Endothelial cell of umbilical vein (primary cell): Measurements from ENCODE around the gene GTF3C1. TPM values are rescaled to one million over a fixed set of nuclear protein-coding genes. Genes with fewer than 3 reads are reported as not detected.

ENCODE experiments used
- BruUV-seq: library from RNA; stranded (reverse); fragments of 400-500 nt; replicated peaks from 2 replicates; lab custom pipeline; 2021; lab: Mats Ljungman, UMichigan
- CTCF ChIA-PET: fragments of 300-600, 350-600 bp; sonication (Branson Sonifier 250); formaldehyde crosslinking; loops from one replicate; lab custom pipeline; 2021; ENCODE audit warnings: antibody characterized with exemption, inconsistent platforms; lab: Charles Lee
- POLR2A ChIA-PET: fragments of 300-600, 350-600 bp; sonication (Branson Sonifier 250); formaldehyde crosslinking; loops from one replicate; lab custom pipeline; 2021; ENCODE audit warnings: antibody characterized with exemption, inconsistent platforms; lab: Charles Lee
- DNase-seq: peaks from one replicate; pipeline ENCODE4 v3.0.0-alpha.2; 2011; ENCODE audit warnings: low read depth, low spot score
- FAIRE-seq: peaks from 2 replicates; lab custom pipeline; 2011; peaks lifted over from hg19 to GRCh38; lab: Jason Lieb, UNC
- H2AFZ ChIP-seq: 2 replicates; pipeline ENCODE4 v1.6.0; 2012; ENCODE audit warnings: low read depth, low read length, control low read depth, inconsistent platforms
- H3K27ac ChIP-seq: 2 replicates; pipeline ENCODE4 v1.5.1; 2011; ENCODE audit warnings: low read depth, mild to moderate bottlenecking, control low read depth, low read length, moderate library complexity; ENCODE audit not compliant: insufficient read depth
- H3K27me3 ChIP-seq, 2 experiments: 2 replicates each; pipeline versions ENCODE4 v1.6.0 to v1.6.1; 2011; ENCODE audit warnings: low read length in 2 of 2, mixed read lengths in 1 of 2; ENCODE audit not compliant: control insufficient read depth in 2 of 2, insufficient read depth in 2 of 2
- H3K36me3 ChIP-seq, 2 experiments: 2 replicates in 1 of 2; 3 replicates in 1 of 2; pipeline ENCODE4 v1.5.1; 2011; ENCODE audit warnings: low read length in 2 of 2, mild to moderate bottlenecking in 1 of 2, moderate library complexity in 1 of 2; ENCODE audit not compliant: control insufficient read depth in 2 of 2, insufficient read depth in 2 of 2; ENCODE audit errors: extremely low read depth in 1 of 2
- H3K4me1 ChIP-seq: 3 replicates; pipeline ENCODE4 v1.5.1; 2011; ENCODE audit warnings: mild to moderate bottlenecking, low read length; ENCODE audit not compliant: control insufficient read depth, insufficient read depth; ENCODE audit errors: extremely low read depth
- H3K4me2 ChIP-seq: 2 replicates; pipeline ENCODE4 v1.6.1; 2011; ENCODE audit warnings: low read length, control low read depth, mixed read lengths; ENCODE audit not compliant: insufficient read depth
- H3K4me3 ChIP-seq, 3 experiments: fragments of 200-600 bp in 1 of 3; sonication (generic), shearing (Covaris generic) in 1 of 3; replicated peaks in 1 of 3; 2 replicates each; pipeline ENCODE4 v1.5.1; 2011 to 2016; ENCODE audit warnings: control low read depth in 3 of 3, low read length in 3 of 3, mild to moderate bottlenecking in 2 of 3, inconsistent platforms in 1 of 3, low read depth in 1 of 3, moderate library complexity in 1 of 3; ENCODE audit not compliant: insufficient read depth in 1 of 3
- H3K79me2 ChIP-seq: 2 replicates; pipeline ENCODE4 v1.6.0; 2012; ENCODE audit warnings: low read length, inconsistent platforms; ENCODE audit not compliant: control insufficient read depth, insufficient read depth
- H3K9ac ChIP-seq: replicated peaks from 2 replicates; pipeline ENCODE3; 2011; ENCODE audit warnings: low read length, control low read depth; ENCODE audit not compliant: insufficient read depth; ENCODE audit errors: extremely low read depth
- H3K9me1 ChIP-seq: replicated peaks from 3 replicates; pipeline ENCODE4 v1.6.0; 2011; ENCODE audit warnings: mild to moderate bottlenecking, low read length; ENCODE audit not compliant: control insufficient read depth, insufficient read depth; ENCODE audit errors: extremely low read depth
- H3K9me3 ChIP-seq: replicated peaks from 2 replicates; pipeline ENCODE4 v1.5.1; 2012; ENCODE audit warnings: low read length, inconsistent platforms; ENCODE audit not compliant: control insufficient read depth, insufficient read depth
- H4K20me1 ChIP-seq: replicated peaks from 2 replicates; pipeline ENCODE3; 2011; ENCODE audit warnings: mild to moderate bottlenecking, low read length; ENCODE audit not compliant: control insufficient read depth, insufficient read depth; ENCODE audit errors: extremely low read depth
- EZH2 ChIP-seq: IDR thresholded peaks from 2 replicates; pipeline ENCODE4 v1.6.1; 2012; ENCODE audit warnings: borderline replicate concordance, low read depth, mild to moderate bottlenecking, moderate library complexity, low read length, inconsistent platforms; ENCODE audit not compliant: severe bottlenecking
- FOS ChIP-seq: IDR thresholded peaks from 2 replicates; pipeline ENCODE4 v1.6.1; 2011; ENCODE audit warnings: mild to moderate bottlenecking, low read length, moderate library complexity, borderline replicate concordance; ENCODE audit not compliant: insufficient read depth
- GATA2 ChIP-seq: IDR thresholded peaks from 2 replicates; pipeline ENCODE4 v1.7.0; 2011; ENCODE audit warnings: low read depth, mild to moderate bottlenecking, moderate library complexity, mixed read lengths, low read length; ENCODE audit not compliant: insufficient read length, insufficient read depth
- JUN ChIP-seq: IDR thresholded peaks from 2 replicates; pipeline ENCODE4 v1.6.1; 2011; ENCODE audit warnings: borderline replicate concordance, low read depth; ENCODE audit not compliant: insufficient read length, insufficient read depth
- MYC ChIP-seq: IDR thresholded peaks from one replicate; pipeline ENCODE4 v1.6.1; 2011; ENCODE audit warnings: mild to moderate bottlenecking, low read depth, low read length
- POLR2A ChIP-seq: IDR thresholded peaks from 2 replicates; pipeline ENCODE4 v1.6.1; 2012; ENCODE audit warnings: low read depth, mild to moderate bottlenecking, control low read depth, low read length
- POLR2AphosphoS5 ChIP-seq: IDR thresholded peaks from 2 replicates; pipeline ENCODE4 v1.6.1; 2012; ENCODE audit warnings: low read depth, mild to moderate bottlenecking, control low read depth, low read length, moderate library complexity; ENCODE audit not compliant: insufficient read depth
- dilution Hi-C: fragments of 300-500 bp; cut with MboI; formaldehyde crosslinking; loops from one replicate; pipeline ENCODE4 v1.15.0; 2019; ENCODE audit warnings: low sequenced_read_pairs; ENCODE audit not compliant: extremely low pct_ligation_motif_present
- intact Hi-C: fragments of 100-400 bp; cut with micrococcal nuclease; formaldehyde crosslinking; loops from one replicate; pipeline ENCODE4 v1.10.0; 2022
- polyA plus RNA-seq, 4 experiments: library from polyadenylated mRNA; depleted of rRNA in 3 of 4; stranded (reverse) in 3 of 4; unstranded in 1 of 4; fragments of >200 nt; gene quantifications; 2 replicates each; pipeline versions ENCODE4 v1.2.1 to v1.2.3, GENCODE V29; 2011 to 2012; ENCODE audit warnings: missing spikeins in 1 of 4
- total RNA-seq: library from RNA; stranded (reverse); gene quantifications from 2 replicates; pipeline ENCODE4 v1.2.3, GENCODE V29; 2021
- TF ChIP-seq, protein P1 (sequence below): IDR thresholded peaks from 2 replicates; pipeline ENCODE4 v1.6.1; 2011; ENCODE audit not compliant: insufficient read depth, insufficient read length
- TF ChIP-seq, protein P2 (sequence below), 2 donors: IDR thresholded peaks; 1 replicate in 1 of 2; 2 replicates in 1 of 2; pipeline ENCODE4 v1.5.1; 2011; ENCODE audit warnings: low read length in 2 of 2, mild to moderate bottlenecking in 2 of 2, moderate library complexity in 2 of 2, control low read depth in 1 of 2, inconsistent platforms in 1 of 2, low read depth in 1 of 2; ENCODE audit not compliant: insufficient read depth in 1 of 2; ENCODE audit errors: extremely low read depth in 1 of 2

The GTF3C1 gene
- total and polyA plus RNA-seq, 2 donors (not counting 3 experiments of a cell fraction or from before 2014, with no cell fraction given): 58.1 to 86.1 TPM

DNA sequence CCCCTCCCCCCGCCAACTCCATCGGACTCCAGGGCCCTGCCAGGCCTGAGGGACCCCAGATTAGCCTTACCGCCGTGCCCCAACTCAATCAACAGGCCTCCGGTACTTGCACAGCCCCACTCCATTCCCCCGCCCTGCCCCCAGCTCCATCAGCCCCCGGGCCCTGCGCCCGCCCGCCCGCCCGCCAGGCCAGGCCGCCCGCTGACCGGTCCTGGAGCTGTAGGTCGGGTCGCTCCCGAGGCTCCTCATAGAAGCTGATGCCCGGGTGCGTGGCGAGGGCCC is 308 bp downstream of the GTF3C1 start:
- FAIRE-seq (no peak), DNase-seq (no peak)
- H2AFZ ChIP-seq: peak overlapping the region; percentile 70
- dilution Hi-C loops (no loop called here), intact Hi-C loops (no loop called here)
- TF ChIP-seq POLR2A (no peak), POLR2AphosphoS5 (no peak), GATA2 (no peak), JUN (no peak), MYC (no peak), EZH2 (no peak), FOS (no peak)
- TF ChIP-seq, protein P1, sequence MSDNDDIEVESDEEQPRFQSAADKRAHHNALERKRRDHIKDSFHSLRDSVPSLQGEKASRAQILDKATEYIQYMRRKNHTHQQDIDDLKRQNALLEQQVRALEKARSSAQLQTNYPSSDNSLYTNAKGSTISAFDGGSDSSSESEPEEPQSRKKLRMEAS: no peak
- TF ChIP-seq, protein P2, sequence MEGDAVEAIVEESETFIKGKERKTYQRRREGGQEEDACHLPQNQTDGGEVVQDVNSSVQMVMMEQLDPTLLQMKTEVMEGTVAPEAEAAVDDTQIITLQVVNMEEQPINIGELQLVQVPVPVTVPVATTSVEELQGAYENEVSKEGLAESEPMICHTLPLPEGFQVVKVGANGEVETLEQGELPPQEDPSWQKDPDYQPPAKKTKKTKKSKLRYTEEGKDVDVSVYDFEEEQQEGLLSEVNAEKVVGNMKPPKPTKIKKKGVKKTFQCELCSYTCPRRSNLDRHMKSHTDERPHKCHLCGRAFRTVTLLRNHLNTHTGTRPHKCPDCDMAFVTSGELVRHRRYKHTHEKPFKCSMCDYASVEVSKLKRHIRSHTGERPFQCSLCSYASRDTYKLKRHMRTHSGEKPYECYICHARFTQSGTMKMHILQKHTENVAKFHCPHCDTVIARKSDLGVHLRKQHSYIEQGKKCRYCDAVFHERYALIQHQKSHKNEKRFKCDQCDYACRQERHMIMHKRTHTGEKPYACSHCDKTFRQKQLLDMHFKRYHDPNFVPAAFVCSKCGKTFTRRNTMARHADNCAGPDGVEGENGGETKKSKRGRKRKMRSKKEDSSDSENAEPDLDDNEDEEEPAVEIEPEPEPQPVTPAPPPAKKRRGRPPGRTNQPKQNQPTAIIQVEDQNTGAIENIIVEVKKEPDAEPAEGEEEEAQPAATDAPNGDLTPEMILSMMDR (IDR thresholded peaks at IDR 0.05; ENCODE audit: extremely low read depth in 1 of 2, insufficient read depth in 1 of 2, low read depth in 1 of 2, low read length in 2 of 2): no peak
- POLR2A ChIA-PET: interaction anchor here (0.6 kb wide), 1 partner anchor 183 kb away, joined by 3 read pairs; no protein-coding TSS in a partner anchor
- BruUV-seq: no TSS peak
- peaks cover 41% of the 10 kb centered on the region for H3K79me2 ChIP-seq
- peaks cover 6 to 7% of the 10 kb centered on the region in 2 experiments for H3K36me3 ChIP-seq
- H3K9me3 ChIP-seq: no peaks in the 10 kb centered on the region
- H3K9ac ChIP-seq: peak overlapping the region; percentile 75
- peak overlapping the region; percentile 64 to 75 (median 68) for H3K4me3 ChIP-seq
- no peaks in the 10 kb centered on the region for H4K20me1 ChIP-seq
- H3K9me1 ChIP-seq: no peaks in the 10 kb centered on the region
- H3K4me2 ChIP-seq: peak overlapping the region; percentile 80
- peaks cover 14% of the 10 kb centered on the region for H3K4me1 ChIP-seq
- no peak overlapping the region for H3K27ac ChIP-seq
- no peaks in the 10 kb centered on the region for H3K27me3 ChIP-seq
- CTCF ChIA-PET: interaction anchor here (0.6 to 1.4 kb wide), 7 partner anchors 8 to 521 kb away, joined by 3 to 9 read pairs (median 3); no protein-coding TSS in a partner anchor
